ENCODE measurements around the gene KRTAP1-1.
"Not testable (repeated sequence)": the region's sequence is repeated elsewhere in the genome, so short reads cannot be mapped to it uniquely, and the experiment has no call there.

Gene KRTAP1-1

GRCh38 chr17:41012326-41013120, 28.7 kb downstream of the KRTAP1-1 start:
- DNase-seq (ENCODE audit: low spot score), result no peak

- no peak for DNase-seq (ENCODE audit: low spot score)
Measured at GRCh38 chr17:41010441-41010840, 30.8 kb downstream of the KRTAP1-1 start.

GRCh38 chr17:41009936-41010335, 31.3 kb downstream of the KRTAP1-1 start:
- no peak for DNase-seq (ENCODE audit: low spot score)

GRCh38 chr17:41009301-41009760, 31.9 kb downstream of the KRTAP1-1 start:
- DNase-seq (ENCODE audit: low spot score), result no peak

- no peak for DNase-seq (ENCODE audit: low spot score)
Measured at GRCh38 chr17:41008811-41009210, 32.4 kb downstream of the KRTAP1-1 start, which contains the start of gene KRTAP3-1. KRTAP3-1 (minus strand) TSS chr17:41009128; CDS start chr17:41009074, 54 bp downstream.

- DNase-seq (ENCODE audit: low spot score), result no peak
Measured at GRCh38 chr17:41004397-41004796, 36.9 kb downstream of the KRTAP1-1 start.

- DNase-seq (ENCODE audit: low spot score), result no peak
Measured at GRCh38 chr17:41003926-41004325, 37.3 kb downstream of the KRTAP1-1 start.

GRCh38 chr17:41002814-41003213, 38.4 kb downstream of the KRTAP1-1 start:
- no peak for DNase-seq (ENCODE audit: low spot score)

- no peak for DNase-seq (ENCODE audit: low spot score)
Measured at GRCh38 chr17:41001795-41002194, 39.5 kb downstream of the KRTAP1-1 start.

GRCh38 chr17:40999563-40999962, 41.7 kb downstream of the KRTAP1-1 start, which contains the start of gene KRTAP3-2:
KRTAP3-2 (minus strand) TSS chr17:40999906; CDS start chr17:40999853, 53 bp downstream.
- not testable (repeated sequence) for DNase-seq (ENCODE audit: low spot score)

- no peak for DNase-seq (ENCODE audit: low spot score)
Measured at GRCh38 chr17:40997361-40997760, 43.9 kb downstream of the KRTAP1-1 start.

- no peak for DNase-seq (ENCODE audit: low spot score)
Measured at GRCh38 chr17:40996829-40997228, 44.4 kb downstream of the KRTAP1-1 start.

- DNase-seq (ENCODE audit: low spot score), result no peak
Measured at GRCh38 chr17:40995116-40995515, 46.1 kb downstream of the KRTAP1-1 start.

GRCh38 chr17:40993839-40994238, 47.4 kb downstream of the KRTAP1-1 start, which contains the start of gene KRTAP3-3:
KRTAP3-3 (minus strand) TSS chr17:40994164; CDS start chr17:40994097, 67 bp downstream.
- DNase-seq (ENCODE audit: low spot score), result no peak

- DNase-seq (ENCODE audit: low spot score), result no peak
Measured at GRCh38 chr17:40993084-40993483, 48.2 kb downstream of the KRTAP1-1 start.

GRCh38 chr17:40992666-40993065, 48.6 kb downstream of the KRTAP1-1 start:
- DNase-seq (ENCODE audit: low spot score), result no peak

Measured in hematopoietic multipotent progenitor cell treated with erythropoietin and hydrocortisone succinate and interleukin-3 and kit ligand, for 17 days (in vitro differentiated cells).